Measurements from ENCODE around the gene CXXC5. TPM values are rescaled to one million over a fixed set of nuclear protein-coding genes. Genes with fewer than 3 reads are reported as not detected.
A peak's percentile ranks its signal among the peaks of the same experiment; 100 is the strongest.

CXXC5 gene
- total and polyA plus RNA-seq, 9 of the 15 experiments (the other 6 are each of a cell fraction or from before 2014, with no cell fraction given), result 1.9 to 123 (median 45.8) TPM

DNA sequence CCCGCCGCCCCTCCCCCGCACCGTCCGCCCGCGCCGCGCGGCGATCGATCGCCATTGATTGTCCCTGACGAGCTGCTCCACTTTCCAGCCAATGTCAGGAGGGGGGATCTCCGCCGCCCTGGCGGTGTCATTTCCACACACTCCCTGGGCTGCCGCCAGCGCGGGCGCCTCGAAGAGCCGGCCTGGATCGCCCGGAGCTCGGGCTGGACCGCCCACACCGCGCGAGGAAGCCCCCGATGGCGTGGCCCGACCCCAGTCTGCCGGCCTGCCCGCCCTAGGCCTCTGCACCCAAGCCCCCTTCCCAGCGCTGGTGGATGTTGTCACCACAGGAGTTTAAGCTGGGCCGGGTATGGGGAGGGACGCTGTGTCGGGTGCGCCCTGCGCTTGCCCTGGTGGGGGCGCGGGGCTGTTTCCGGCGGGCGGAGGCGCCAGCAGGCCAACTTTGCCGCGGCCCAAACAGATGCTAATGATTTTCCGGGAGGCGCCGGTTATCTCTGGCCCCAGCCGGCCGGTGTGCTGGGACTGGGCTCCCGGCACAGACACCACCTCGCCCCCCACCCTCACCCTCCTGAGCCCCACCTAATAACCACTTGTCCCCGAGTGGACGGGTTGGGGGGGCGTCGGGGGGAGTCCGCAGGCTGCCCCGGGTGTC, 10.6 kb upstream of the CXXC5 start (continued):
- TF ChIP-seq ZNF639 (CRISPR knock-in tag; conservative IDR thresholded peaks at IDR 0.05 in 1 of 2, IDR thresholded peaks at IDR 0.05 in 1 of 2) (peak in 1 of 2 experiments; percentile 77; a peak in 2 of 4 replicates), SIN3A (IDR thresholded peaks at IDR 0.05; ENCODE audit: borderline replicate concordance in 2 of 2, control insufficient read depth in 1 of 2, low read depth in 2 of 2, low read length in 2 of 2) (0 out of 4 replicates have a peak, but pooled peaks of 1 of the 2 experiments have one; percentile 35), TEAD4 (IDR thresholded peaks at IDR 0.05; ENCODE audit: low read length) (peak; percentile 61), TEAD4 (CRISPR knock-in tag; IDR thresholded peaks at IDR 0.05; ENCODE audit: borderline replicate concordance) (no peak), ARID1B (IDR thresholded peaks at IDR 0.05) (peak; percentile 93), RBFOX2 (IDR thresholded peaks at IDR 0.05; ENCODE audit: low read depth, low read length) (peak; percentile 89), E2F6 (IDR thresholded peaks at IDR 0.05; ENCODE audit: borderline replicate concordance in 1 of 2, extremely low read depth in 1 of 2, insufficient read depth in 1 of 2, insufficient read length in 1 of 2, low read depth in 1 of 2, low read length in 1 of 2, poor library complexity in 1 of 2, severe bottlenecking in 1 of 2) (peak; percentile 35 to 80), GABPB1 (CRISPR knock-in tag; IDR thresholded peaks at IDR 0.05) (peak; percentile 93), PML (IDR thresholded peaks at IDR 0.05; ENCODE audit: low read length) (peak; percentile 58; the same call in 1 of the 2 replicates), KLF10 (CRISPR knock-in tag; IDR thresholded peaks at IDR 0.05) (no peak), CHD4 (IDR thresholded peaks at IDR 0.05; ENCODE audit: insufficient read depth, insufficient replicate concordance, low read depth, low read length, poor library complexity, severe bottlenecking) (no peak), MYC (IDR thresholded peaks at IDR 0.05; ENCODE audit: low read depth, low read length) (peak; percentile 85), MYC (CRISPR knock-in tag; IDR thresholded peaks at IDR 0.05; ENCODE audit: borderline replicate concordance, low read depth) (no peak), ZNF75A (CRISPR knock-in tag; IDR thresholded peaks at IDR 0.05) (no peak), NR2C2 (CRISPR knock-in tag; IDR thresholded peaks at IDR 0.05) (0 out of 2 replicates have a peak, but pooled peaks have one; percentile 27), NR2C2 (tag; IDR thresholded peaks at IDR 0.05) (peak; percentile 66), SMARCA4 (IDR thresholded peaks at IDR 0.05) (peak; percentile 79), HMGN3 (IDR thresholded peaks at IDR 0.05; ENCODE audit: borderline replicate concordance, extremely low read depth, insufficient read length, low read depth, low read length) (peak; percentile 97), NR2C1 (IDR thresholded peaks at IDR 0.05) (no peak), NR2C1 (tag; IDR thresholded peaks at IDR 0.05) (peak; percentile 8; the same call in 1 of the 2 replicates)

Measured in K562 (cell line).